K562 (cell line): ENCODE results near the gene BAIAP2. TPM values are rescaled to one million over a fixed set of nuclear protein-coding genes. Genes with fewer than 3 reads are reported as not detected.
A peak's percentile ranks its signal among the peaks of the same experiment; 100 is the strongest.

Experiments
- JUN ChIP-seq, 2 experiments: sonication (generic) in 1 of 2; formaldehyde crosslinking in 1 of 2; IDR thresholded peaks; 2 replicates each; pipeline versions ENCODE4 v1.6.1 to v1.8.0; 2012 to 2022; ENCODE audit warnings: borderline replicate concordance in 2 of 2, mild to moderate bottlenecking in 2 of 2, improper control_type of control experiment in 1 of 2, low read depth in 1 of 2, low read length in 1 of 2, missing genetic modification reagents in 1 of 2
- NR2C1 ChIP-seq, 2 experiments: fragments of 450-650 bp; IDR thresholded peaks; 2 replicates each; pipeline ENCODE4 v1.6.1; 2017; ENCODE audit warnings: mild to moderate bottlenecking in 2 of 2, antibody characterized with exemption in 1 of 2, inconsistent platforms in 1 of 2, missing compliant biosample characterization in 1 of 2, missing genetic modification characterization in 1 of 2
- polyA plus RNA-seq, 8 experiments: library from polyadenylated mRNA; depleted of rRNA in 4 of 8; stranded (reverse) in 5 of 8; unstranded in 3 of 8; fragments of >200 nt; fragmentation: Nextera tagmentation in 2 of 8; fragmentation: Illumina TruSeq in 1 of 8; extraction: Ambion mirVana in 2 of 8; extraction: Trizol in 1 of 8; gene quantifications; 2 replicates each; pipeline versions ENCODE4 v1.2.1 to v1.2.3, GENCODE V29; 2011 to 2014; ENCODE audit warnings: inconsistent platforms in 1 of 8, missing spikeins in 1 of 8
- total RNA-seq, 7 experiments: library from RNA; depleted of rRNA in 6 of 7; stranded (reverse); fragments of >200 nt in 6 of 7; fragmentation: Illumina TruSeq in 2 of 7; extraction: Trizol in 2 of 7; gene quantifications; 2 replicates each; pipeline versions ENCODE4 v1.2.1 to v1.2.3, GENCODE V29; 2011 to 2021; ENCODE audit warnings: low replicate concordance in 1 of 7
- TF ChIP-seq, protein P1 (sequence below): sonication (generic); formaldehyde crosslinking; IDR thresholded peaks from 2 replicates; pipeline ENCODE4 v1.5.0; 2020; ENCODE audit warnings: missing genetic modification reagents
- TF ChIP-seq, protein P2 (sequence below): fragments of 250-450 bp; sonication (Bioruptor Pico); IDR thresholded peaks from 2 replicates; pipeline ENCODE4 v1.4.0; 2020
- TF ChIP-seq, protein P3 (sequence below): fragments of 250-450 bp; sonication (Bioruptor Pico); IDR thresholded peaks from 2 replicates; pipeline ENCODE4 v1.9.0; 2021; ENCODE audit warnings: mild to moderate bottlenecking

BAIAP2 gene
- total and polyA plus RNA-seq, 9 of the 15 experiments (the other 6 are each of a cell fraction or from before 2014, with no cell fraction given), result 2.3 to 51.6 (median 18.4) TPM

DNA sequence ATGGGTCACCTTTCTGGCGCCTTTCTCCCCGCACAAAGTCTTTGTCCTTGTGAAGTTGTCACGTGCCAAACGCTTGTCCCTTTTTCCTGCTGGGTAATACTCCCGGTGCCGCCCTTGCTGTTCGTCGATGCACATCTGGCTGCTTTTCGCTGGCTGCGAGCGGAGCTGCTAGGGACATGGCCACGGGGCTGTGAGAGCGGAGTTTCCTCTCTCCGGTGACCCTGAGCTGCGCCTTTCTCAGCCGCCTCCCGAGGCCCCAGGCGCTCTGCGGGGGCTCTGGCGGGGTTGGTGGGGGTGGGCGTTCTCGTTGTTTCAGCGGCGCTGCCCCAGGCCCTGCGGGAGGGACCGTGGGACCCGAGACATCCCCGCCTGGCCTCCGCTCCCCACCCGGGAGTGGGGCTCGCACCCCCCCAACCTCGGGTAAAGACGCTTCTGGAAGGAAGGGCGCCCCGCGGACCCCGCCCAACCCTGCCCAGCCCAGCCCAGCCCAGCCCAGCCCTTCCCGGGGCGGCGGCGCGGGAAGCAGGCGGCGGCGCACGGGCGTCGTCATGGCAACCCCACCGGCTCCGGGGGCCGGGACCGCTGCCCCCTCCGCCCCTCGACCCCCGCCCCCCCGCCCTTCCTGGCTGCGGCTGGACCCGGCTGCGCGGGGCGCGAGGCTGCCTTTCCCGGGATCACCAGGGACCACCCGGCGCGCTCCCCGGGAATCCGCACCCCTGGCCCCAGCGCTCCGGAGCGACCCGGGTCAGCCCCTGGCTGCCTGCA is 31.1 kb upstream of the BAIAP2 start (continued):
- TF ChIP-seq, protein P1, sequence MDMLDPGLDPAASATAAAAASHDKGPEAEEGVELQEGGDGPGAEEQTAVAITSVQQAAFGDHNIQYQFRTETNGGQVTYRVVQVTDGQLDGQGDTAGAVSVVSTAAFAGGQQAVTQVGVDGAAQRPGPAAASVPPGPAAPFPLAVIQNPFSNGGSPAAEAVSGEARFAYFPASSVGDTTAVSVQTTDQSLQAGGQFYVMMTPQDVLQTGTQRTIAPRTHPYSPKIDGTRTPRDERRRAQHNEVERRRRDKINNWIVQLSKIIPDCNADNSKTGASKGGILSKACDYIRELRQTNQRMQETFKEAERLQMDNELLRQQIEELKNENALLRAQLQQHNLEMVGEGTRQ (CRISPR knock-in tag), result peak; percentile 69
- TF ChIP-seq NR2C1 (IDR thresholded peaks at IDR 0.05) (no peak), NR2C1 (tag; IDR thresholded peaks at IDR 0.05) (no peak), JUN (IDR thresholded peaks at IDR 0.05; ENCODE audit: borderline replicate concordance, low read depth, low read length) (no peak), JUN (CRISPR knock-in tag; IDR thresholded peaks at IDR 0.05; ENCODE audit: borderline replicate concordance) (no peak)
- TF ChIP-seq, protein P2, sequence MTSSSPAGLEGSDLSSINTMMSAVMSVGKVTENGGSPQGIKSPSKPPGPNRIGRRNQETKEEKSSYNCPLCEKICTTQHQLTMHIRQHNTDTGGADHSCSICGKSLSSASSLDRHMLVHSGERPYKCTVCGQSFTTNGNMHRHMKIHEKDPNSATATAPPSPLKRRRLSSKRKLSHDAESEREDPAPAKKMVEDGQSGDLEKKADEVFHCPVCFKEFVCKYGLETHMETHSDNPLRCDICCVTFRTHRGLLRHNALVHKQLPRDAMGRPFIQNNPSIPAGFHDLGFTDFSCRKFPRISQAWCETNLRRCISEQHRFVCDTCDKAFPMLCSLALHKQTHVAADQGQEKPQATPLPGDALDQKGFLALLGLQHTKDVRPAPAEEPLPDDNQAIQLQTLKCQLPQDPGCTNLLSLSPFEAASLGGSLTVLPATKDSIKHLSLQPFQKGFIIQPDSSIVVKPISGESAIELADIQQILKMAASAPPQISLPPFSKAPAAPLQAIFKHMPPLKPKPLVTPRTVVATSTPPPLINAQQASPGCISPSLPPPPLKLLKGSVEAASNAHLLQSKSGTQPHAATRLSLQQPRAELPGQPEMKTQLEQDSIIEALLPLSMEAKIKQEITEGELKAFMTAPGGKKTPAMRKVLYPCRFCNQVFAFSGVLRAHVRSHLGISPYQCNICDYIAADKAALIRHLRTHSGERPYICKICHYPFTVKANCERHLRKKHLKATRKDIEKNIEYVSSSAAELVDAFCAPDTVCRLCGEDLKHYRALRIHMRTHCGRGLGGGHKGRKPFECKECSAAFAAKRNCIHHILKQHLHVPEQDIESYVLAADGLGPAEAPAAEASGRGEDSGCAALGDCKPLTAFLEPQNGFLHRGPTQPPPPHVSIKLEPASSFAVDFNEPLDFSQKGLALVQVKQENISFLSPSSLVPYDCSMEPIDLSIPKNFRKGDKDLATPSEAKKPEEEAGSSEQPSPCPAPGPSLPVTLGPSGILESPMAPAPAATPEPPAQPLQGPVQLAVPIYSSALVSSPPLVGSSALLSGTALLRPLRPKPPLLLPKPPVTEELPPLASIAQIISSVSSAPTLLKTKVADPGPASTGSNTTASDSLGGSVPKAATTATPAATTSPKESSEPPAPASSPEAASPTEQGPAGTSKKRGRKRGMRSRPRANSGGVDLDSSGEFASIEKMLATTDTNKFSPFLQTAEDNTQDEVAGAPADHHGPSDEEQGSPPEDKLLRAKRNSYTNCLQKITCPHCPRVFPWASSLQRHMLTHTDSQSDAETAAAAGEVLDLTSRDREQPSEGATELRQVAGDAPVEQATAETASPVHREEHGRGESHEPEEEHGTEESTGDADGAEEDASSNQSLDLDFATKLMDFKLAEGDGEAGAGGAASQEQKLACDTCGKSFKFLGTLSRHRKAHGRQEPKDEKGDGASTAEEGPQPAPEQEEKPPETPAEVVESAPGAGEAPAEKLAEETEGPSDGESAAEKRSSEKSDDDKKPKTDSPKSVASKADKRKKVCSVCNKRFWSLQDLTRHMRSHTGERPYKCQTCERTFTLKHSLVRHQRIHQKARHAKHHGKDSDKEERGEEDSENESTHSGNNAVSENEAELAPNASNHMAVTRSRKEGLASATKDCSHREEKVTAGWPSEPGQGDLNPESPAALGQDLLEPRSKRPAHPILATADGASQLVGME, result 0 out of 2 replicates have a peak, but pooled peaks have one; percentile 20
- TF ChIP-seq, protein P3, sequence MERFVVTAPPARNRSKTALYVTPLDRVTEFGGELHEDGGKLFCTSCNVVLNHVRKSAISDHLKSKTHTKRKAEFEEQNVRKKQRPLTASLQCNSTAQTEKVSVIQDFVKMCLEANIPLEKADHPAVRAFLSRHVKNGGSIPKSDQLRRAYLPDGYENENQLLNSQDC (CRISPR knock-in tag), result no peak
